ENCODE data around the gene ATP5IF1. TPM values are rescaled to one million over a fixed set of nuclear protein-coding genes. Genes with fewer than 3 reads are reported as not detected.
A peak's percentile ranks its signal among the peaks of the same experiment; 100 is the strongest.

Gene ATP5IF1
- total and polyA plus RNA-seq, 9 of the 15 experiments (the other 6 are each of a cell fraction or from before 2014, with no cell fraction given): 292 to 1,422 (median 388) TPM

- TF ChIP-seq ZFP1 (CRISPR knock-in tag; IDR thresholded peaks at IDR 0.05): no peak
- no peak for TF ChIP-seq PTBP1 (IDR thresholded peaks at IDR 0.05; ENCODE audit: low read depth, low read length)
- TF ChIP-seq JUND (IDR thresholded peaks at IDR 0.05; ENCODE audit: borderline replicate concordance, low read depth, low read length): peak; percentile 67
- TF ChIP-seq JUND (tag; IDR thresholded peaks at IDR 0.05; ENCODE audit: borderline replicate concordance, low read depth, low read length): peak; percentile 18; the same call in 1 of the 3 replicates
- TF ChIP-seq PTRF (tag; IDR thresholded peaks at IDR 0.05): no peak
- TF ChIP-seq TRIM25 (IDR thresholded peaks at IDR 0.05; ENCODE audit: borderline replicate concordance): no peak
- 0 out of 2 replicates have a peak, but pooled peaks have one; percentile 27 for TF ChIP-seq MEF2D (tag; conservative IDR thresholded peaks at IDR 0.05; ENCODE audit: low read depth)
- TF ChIP-seq ZBED1 (IDR thresholded peaks at IDR 0.05): no peak
- no peak for TF ChIP-seq ZNF77 (CRISPR knock-in tag; IDR thresholded peaks at IDR 0.05)
- TF ChIP-seq TFAP4 (CRISPR knock-in tag; IDR thresholded peaks at IDR 0.05; ENCODE audit: borderline replicate concordance): no peak
- TF ChIP-seq, protein P1, sequence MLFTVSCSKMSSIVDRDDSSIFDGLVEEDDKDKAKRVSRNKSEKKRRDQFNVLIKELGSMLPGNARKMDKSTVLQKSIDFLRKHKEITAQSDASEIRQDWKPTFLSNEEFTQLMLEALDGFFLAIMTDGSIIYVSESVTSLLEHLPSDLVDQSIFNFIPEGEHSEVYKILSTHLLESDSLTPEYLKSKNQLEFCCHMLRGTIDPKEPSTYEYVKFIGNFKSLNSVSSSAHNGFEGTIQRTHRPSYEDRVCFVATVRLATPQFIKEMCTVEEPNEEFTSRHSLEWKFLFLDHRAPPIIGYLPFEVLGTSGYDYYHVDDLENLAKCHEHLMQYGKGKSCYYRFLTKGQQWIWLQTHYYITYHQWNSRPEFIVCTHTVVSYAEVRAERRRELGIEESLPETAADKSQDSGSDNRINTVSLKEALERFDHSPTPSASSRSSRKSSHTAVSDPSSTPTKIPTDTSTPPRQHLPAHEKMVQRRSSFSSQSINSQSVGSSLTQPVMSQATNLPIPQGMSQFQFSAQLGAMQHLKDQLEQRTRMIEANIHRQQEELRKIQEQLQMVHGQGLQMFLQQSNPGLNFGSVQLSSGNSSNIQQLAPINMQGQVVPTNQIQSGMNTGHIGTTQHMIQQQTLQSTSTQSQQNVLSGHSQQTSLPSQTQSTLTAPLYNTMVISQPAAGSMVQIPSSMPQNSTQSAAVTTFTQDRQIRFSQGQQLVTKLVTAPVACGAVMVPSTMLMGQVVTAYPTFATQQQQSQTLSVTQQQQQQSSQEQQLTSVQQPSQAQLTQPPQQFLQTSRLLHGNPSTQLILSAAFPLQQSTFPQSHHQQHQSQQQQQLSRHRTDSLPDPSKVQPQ (CRISPR knock-in tag; IDR thresholded peaks at IDR 0.05; ENCODE audit: borderline replicate concordance): no peak
- TF ChIP-seq KDM1A (IDR thresholded peaks at IDR 0.05): no peak
- TF ChIP-seq MIER1 (IDR thresholded peaks at IDR 0.05; ENCODE audit: low read depth): no peak
- no peak for TF ChIP-seq RBM17 (IDR thresholded peaks at IDR 0.05; ENCODE audit: borderline replicate concordance, low read depth, low read length)
- TF ChIP-seq ZNF23 (CRISPR knock-in tag; IDR thresholded peaks at IDR 0.05): no peak
- 0 out of 2 replicates have a peak, but pooled peaks have one; percentile 47 for TF ChIP-seq CGGBP1 (CRISPR knock-in tag; IDR thresholded peaks at IDR 0.05)
- TF ChIP-seq CUX1 (CRISPR knock-in tag; IDR thresholded peaks at IDR 0.05): no peak
Measured at GRCh38 chr1:28248273-28249012, 12.5 kb downstream of the ATP5IF1 start (continued).

All from K562 (cell line).